NCI-H1436 (cell line): ENCODE results near the gene SANBR.

ENCODE experiments used
- DNase-seq: peaks from one replicate; lab custom pipeline; 2025; lab: John Stamatoyannopoulos, UW

SANBR gene

DNA sequence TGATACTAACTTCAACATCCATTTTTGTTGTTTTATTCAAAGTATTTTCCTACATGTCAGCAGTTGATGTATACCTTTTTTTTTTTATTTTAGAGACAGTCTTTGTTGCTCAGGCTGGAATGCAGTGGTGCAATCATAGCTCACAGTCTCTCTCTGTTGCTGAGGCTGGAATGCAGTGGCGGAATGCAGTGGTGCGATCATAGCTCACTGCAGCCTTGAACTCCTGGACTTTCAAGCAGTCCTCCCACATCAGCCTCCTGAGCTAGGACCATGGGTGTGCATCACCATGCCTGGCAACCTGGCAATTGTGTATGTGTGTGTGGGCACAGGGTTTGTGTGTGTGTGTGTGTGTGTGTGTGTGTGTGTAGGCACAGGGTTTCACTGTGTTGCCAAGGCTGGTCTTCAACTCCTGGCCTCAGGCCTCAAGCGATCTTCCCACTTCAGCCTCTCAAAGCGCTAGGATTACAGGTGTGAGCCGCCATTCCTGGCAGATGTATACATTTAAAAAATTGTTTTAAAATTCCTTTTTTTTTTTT is 24.8 kb downstream of the SANBR start:
- no peak for DNase-seq

DNA sequence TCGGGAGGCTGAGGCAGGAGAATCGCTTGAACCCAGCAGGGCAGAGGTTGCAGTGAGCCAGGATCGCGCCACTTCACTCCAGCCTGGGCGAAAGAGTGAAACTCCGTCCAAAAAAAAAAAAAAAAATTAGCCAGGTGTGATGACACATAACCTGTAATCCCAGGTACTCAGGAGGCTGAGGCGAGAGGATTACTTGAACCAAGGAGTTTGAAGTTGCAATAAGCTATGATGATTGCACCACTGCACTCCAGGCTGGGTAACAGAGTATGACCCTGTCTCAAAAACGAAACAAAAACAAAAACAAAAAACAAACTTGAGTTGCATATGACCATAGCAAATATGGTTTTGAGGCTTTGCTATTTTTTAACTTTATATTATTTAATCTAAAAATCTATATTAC is 25.8 kb downstream of the SANBR start:
- DNase-seq: no peak

DNA sequence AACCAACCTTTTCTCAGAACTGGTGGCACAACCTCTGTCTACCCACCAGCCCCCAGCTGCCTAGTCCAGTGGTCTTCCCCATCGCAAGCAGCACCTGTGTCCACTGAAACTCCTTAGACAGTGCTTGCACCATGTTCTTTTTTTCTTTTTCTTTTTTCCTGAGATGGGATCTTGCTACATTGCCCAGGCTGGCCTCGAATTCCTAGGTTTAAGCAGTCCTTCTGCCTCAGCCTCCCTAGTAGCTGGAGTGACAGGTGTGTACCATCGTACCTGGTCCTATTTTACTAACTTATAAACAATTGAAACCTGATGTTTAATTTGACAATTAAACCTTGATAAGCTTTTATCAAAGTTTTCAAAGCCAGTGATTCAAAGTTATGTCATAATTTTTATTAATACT is 30.8 kb downstream of the SANBR start:
- DNase-seq: no peak

DNA sequence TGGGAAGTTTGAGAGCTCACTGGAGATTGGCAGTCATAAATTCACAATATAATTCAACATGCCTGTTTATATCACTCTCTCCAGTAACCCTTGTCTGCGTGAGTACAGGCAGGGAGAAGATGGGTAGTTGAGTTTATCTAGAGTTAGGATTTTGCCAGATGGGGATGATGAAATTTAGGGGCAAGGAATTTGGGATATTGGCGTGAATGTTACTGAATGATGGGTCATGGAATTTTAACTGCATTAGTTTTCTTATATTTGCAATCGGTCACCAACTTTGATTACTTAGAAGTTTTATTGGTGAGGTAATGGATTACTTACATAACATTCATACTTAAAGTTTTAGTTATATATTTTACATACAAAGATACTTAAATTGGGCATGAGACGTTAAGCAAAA is 35.1 kb downstream of the SANBR start:
- DNase-seq: no peak

DNA sequence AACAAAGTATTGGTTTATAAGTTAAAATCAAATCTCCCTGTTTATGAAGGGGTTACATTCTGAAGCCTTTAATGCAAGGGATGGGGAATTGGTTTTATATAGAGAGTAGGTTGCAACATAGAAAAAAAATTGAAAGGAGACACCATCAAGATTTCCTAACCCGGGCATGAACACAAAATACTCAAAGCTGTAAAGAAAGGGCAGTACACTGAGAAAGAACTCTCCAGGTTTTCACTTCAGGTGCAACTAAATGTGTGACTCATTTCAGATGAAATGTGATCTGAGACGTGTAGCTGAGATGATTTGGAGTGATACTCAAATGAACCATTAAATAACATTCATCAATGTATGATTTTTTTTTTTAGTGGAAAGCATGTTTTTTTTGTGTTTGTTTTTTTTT is 43.6 kb downstream of the SANBR start:
- DNase-seq: no peak

DNA sequence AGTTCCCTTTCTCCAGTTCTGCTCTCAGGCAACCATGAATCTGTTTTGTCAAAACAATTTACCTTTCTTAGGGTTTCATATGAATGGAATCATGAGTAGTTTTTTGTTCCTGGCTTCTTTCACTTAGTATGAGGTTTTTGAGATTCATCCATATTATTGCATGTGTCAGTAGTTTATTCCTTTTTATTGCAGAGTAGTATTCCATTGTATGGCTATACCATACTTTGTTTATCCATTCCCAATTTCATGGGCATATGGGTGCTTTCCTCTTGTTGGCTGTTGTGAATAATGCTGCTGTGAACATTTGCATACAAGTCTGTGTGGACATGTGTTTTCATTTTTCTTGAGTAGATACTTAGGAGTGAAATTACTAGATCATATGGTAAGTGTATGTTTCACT is 46.0 kb downstream of the SANBR start:
- DNase-seq: no peak

DNA sequence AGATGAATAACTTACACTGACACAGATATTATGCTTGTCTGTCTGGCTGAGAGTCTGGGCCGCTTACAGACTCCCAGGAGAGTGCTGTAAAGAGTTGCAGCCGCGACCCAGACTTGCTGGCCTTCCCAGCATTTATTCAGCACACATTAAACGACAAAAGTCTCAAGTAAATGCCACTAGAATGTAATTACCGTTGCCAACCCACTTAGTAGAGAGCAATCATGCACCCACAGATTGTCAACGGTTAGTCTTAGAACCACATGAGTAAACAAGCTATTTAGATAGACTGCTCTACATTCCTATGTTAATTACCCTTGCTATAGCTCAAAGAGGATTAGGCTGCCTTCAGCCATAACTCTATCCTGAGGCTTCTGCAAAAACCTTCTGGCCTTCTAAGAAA is 48.5 kb downstream of the SANBR start:
- DNase-seq: no peak
